ENCODE results near the gene RETN.
A peak's percentile ranks its signal among the peaks of the same experiment; 100 is the strongest.

Gene RETN, protein sequence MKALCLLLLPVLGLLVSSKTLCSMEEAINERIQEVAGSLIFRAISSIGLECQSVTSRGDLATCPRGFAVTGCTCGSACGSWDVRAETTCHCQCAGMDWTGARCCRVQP

DNA sequence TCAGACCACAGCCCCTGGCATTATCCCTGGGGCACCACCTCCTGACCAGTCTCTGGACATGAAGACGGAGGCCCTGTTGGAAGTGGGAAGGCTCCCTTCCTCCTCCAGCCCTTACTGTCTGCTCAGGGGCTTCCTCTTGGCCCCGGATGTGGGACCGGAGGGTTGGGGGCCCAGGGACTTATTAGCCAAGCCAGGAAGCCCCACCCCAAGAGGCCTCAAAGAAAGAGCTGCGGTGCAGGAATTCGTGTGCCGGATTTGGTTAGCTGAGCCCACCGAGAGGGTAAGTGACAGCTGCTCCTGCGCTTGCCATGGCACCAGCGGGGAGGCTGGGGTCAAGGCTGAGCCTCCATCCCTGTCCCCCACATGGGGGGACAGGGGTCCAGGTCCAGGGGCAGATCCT is at the start of gene RETN:
Gene RETN, plus strand, starts transcription at position 208 of the 400 bp plus-strand sequence. CDS start 278 bp downstream, outside the sequence.
- no peak for DNase-seq

DNA sequence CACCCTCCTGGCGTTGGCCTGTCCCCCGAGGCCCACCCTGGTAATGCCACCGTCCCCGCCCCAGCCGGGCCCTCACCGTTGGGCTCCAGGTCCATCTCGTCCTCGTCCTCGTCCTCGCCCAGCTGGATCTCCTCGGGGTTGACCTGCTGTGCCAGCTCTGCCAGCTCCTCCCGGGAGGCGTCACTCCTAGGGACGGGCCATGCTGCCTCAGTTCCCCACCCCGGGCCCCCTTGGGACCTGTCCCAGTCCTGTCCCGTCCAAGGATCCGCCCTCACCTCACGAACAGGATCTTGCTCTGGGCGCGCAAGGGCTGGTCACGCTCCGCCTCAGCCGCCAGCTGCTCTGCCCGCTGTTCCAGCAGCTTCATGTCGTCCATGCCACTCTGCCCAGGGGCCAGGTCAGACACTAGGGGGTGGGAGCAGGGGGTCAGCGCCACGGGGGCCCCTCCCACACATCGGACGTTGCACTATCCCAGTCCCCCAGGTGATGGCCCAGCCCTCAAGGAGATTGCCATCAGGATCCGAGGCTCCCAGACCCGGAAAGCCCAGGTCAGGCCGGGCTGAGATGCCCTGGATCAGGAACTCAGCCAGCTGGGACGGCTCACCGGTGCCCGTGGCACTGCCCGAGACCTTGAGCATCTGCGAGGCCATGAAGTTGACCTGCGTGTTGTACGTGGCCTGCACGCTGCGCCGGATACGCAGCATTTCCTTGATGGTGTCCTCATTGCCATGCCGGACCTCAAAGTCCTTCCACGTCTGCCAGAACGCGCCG is 49.0 kb upstream of the RETN start:
- DNase-seq = no peak

DNA sequence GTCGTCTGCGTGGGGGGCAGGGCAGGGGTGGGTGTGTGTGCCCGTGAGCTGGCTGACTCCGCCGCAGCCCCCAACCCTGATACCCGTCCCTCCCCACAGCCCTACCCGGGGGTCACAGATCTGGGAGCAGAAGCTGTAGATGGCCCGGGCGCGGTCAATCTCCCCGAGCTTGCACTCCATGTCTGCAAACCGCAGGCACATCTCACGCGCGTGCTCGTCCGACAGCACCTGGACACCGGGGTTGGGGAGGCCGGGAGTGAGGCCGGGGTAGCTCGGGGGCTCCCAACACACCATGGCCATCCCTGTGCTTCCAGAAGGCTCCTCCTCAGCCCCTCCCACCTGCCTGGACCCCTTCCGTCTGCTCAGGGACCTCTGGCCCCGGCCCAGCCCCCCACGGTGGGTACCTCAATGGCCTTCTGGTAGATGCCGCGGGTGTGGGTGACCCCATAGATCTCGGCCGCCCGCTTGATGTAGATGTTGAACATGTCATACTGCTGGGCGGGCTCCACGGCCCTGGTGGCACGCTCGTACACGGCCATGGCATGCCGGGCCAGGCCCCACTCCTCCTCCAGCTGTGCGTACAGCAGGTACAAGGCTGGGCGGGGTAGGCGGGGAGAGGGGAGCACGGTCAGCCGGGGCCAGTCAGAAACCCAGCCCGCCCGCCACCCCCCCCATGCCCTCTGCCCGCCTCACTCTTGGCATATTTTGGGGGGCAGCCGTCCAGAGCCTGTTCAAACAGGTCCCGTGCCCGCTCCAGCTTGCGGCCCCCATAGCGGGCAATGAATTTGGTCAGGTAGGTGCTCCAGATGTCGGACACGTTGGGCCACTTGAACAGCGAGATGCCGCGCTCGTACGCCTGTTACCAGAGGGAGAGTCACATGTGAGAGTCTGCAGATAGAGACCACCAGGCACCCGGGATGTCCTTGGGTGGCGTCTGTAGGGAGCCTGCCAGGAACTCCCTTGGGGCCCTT is 48.1 kb upstream of the RETN start:
- DNase-seq = no peak

DNA sequence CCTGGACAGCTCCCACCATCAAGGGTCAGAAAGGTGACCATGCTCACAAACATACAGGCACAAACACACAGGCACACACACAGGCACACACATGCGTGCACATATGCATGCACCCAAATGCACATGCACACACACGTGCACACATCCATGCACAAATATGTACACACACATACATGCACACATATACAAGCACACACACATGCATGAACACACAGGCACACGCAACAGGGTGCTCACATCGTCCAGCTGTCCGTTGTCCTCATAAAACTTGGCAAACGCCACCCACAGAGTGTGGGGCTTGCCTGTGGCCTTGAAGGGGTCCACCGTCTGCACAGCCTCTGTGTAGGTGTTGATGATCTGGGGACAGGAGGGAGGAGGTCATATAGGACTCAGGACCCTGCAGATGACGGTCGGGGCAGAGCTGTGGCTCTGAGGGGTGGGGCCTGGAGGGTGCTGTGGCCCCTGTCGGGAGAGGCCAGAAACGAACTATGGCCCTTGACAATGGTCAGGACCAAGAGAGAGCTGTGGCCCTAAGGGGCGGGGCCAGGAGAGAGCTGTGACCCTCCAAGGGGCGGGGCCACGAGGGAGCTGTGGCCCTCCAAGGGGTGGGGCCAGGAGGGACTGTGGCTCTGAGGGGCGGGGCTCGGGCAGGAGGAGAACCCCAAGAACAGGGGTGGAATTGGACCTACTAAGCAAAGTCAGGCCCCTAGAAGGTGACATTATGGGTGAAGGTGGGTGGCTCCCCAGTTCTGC is 45.7 kb upstream of the RETN start:
- no peak for DNase-seq

DNA sequence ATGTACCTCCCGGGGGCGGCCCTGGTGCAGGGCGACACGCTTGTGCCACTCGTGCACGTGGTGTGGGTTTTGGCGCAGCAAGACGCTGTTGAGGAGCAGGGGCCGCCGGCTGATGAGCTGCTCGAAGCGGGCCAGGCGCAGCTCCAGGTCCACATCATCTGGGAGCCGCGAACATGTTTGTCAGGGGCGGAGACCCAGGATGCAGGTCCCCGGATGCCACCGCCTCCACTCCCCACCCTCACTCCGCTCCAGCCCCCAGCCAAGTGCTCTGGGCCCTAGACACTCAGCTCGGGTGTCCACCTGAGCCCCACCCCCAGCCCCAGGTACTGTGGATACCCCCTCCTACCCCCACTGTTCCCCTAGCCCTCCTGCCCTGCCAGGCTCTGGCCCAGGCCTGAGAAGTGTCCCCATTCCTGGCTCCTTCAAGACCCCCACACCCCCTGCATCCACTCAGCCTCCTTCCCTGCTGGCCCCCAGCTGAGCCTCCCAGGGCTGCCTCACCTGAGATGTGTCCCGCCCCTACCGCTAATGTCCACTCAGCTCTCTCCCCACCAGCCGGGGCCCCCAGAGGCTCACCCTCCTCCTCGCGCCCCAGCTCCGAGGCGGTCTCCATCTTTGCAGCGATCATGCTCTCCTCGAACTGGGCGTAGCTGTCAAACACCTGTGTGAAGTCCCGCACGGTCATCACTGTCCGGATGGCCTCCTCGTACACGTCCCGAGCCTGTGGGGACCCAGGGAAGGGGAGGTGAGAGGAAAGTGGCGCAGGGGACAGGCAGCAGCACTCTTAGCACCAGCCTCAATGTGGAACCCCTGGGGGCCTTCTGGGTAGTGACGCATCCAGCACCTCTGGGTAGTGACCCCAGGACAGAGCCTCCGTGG is 44.9 kb upstream of the RETN start:
- no peak for DNase-seq

DNA sequence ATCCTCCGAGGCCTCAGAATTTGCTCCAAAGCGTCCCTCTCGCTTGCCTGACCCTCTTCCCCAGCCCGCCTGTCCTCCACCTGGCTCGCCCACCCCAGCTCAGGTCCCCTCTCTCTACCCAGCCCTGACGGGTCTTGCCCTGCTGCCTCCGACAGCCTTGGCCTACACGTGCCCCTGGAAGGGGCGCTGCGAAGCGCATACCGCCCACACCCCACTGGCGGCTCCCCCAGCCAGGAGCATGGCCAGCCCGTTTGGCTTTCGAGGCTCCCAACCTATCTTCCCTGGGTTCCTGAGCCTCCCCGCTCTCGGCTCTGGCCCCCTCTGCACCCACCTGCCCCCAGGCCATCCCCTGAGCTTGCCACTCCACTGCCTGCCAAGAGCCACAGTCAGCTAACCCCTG is 44.0 kb upstream of the RETN start:
- DNase-seq = no peak

DNA sequence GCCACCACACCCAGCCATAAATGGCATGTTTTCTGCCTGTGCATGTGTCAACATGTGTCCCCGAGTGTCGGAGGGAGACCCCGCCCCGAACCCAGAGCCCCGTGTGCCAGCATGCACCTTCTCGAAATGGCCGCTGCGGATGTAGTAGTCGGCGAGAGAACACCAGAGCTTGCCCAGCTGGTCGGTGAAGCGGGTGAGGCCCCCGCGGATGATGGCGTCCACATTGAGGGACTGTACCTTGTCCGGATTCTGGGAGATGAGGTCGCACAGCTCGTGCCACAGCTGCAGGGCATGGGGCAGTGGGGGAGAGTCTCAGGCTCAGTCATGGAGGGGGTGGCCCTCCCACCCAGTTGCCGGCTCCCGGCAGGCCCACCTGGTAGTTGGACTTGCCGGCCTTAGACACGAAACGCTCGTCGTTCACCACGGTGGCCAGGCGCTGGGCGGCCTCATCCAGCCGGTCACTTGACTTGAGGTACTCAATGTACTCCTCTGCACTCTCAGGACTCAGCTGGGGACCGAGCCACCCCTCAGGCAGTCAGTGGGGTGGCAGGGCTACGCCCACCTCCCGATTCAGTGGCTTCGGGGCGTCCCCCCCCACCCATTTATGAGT is 43.0 kb upstream of the RETN start:
- DNase-seq = no peak

DNA sequence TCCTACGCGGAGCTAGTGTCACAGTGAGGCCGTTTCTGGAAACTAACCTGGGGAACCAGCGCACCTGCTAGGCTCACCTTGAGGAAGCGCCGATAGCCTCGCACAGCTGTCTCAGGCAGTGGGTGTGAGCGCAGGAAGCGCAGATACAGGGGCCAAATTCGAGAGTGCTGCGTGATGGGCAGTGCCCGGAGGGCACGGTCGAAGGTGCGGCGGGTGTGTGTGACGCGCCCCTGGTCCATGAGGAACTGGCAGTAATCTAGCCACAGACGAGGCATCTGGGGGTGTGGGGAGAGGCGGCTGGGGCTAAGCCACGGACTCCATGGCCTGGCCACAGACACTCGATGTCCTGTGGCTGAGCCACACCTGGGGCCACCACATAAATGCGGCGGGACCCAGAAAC is 41.7 kb upstream of the RETN start:
- DNase-seq = no peak

DNA sequence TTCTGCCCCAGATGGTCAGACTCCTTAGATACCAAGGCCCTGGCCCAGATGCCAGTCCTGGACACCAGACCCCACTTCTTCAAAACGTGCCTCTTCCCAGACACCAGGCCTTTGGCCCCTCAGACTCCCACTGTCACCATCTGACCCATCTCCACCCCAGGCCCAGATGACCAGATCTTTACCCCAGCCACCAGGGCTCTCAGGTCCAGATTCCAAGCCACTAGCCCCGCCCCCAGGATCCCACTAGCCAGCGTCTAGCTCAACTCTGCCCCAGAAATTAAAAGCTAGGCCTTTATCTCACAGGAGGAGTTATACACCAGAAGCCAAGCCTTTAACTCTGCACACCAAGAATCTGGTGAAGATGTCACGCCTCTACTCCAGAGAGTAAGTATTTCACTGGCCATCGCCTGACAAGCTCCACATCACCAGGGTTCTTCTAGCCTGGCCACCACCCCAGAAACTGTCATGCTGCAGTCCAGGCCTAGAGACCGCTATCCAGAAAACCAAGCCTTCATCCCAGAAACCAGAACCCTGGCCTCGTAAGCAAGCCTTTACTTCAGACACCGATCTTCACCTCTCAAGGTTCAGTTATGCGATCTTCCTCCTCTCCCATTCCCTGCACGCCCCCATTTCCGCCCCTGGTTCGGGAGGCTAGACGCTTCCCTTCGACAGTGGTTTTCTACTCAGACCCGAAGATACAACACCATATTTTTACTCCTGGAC is 40.1 kb upstream of the RETN start:
- no peak for DNase-seq

DNA sequence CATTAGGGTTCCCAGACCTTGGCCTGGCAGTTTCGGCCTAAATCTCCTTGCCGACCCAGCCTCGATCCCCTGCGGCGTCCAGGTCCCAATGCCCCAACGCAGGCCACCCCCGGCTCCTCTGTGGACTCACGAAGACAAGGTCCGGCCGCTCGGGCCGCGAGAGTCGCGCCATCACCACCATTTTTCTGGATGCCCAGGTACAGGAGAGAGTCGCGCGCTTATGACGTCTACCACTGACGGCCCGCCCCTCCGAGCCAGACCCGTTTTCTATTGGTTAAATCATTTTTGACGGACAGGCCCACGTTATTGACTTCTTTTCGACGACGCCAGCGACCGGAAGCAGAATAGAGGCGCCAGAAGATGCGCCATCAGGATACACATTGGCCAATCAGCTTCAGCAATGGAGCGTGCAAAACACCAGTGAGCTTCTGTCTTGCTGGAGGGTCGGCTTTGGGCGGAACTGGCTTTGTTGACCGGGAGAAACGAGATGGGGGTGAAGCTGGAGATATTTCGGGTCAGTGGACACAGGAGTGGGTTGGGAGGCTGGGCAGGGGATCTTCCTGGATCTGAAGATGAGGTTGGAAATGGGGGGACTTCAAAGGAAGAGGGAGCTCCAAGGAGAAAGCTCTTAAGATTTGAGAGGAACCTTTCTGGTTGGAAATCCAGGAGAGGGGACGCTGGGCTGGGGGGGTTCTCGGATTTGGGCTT is 39.3 kb upstream of the RETN start, which contains the start of the genes PET100 and XAB2:
Gene PET100, plus strand, starts transcription at position 447 of the 708 bp plus-strand sequence. Its CDS starts 41 bp downstream, at position 488.
Gene XAB2, minus strand, starts transcription at position 199 of the 708 bp plus-strand sequence. Its CDS starts 18 bp downstream, at position 181.
- peak; percentile 93 for DNase-seq

DNA sequence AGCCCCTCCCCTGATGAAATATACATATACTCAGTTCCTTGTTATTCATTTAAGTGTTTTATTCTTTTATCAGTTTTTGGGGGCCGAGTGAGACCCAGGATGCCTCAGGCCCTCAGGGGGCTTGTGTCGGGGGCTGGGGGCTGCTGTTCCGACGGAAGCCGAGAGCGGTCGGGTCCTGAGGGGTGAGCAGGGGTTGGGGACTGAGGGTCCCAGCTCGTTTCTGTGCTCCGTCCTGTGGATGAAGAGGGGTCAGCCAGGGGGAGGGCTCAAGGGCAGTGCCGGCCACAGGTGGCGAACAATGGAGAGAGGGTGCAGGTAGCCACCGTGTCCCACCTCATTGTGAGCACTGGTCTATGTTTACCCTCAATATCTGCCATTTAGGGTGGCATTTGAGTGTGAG is 37.3 kb upstream of the RETN start:
- DNase-seq = no peak

DNA sequence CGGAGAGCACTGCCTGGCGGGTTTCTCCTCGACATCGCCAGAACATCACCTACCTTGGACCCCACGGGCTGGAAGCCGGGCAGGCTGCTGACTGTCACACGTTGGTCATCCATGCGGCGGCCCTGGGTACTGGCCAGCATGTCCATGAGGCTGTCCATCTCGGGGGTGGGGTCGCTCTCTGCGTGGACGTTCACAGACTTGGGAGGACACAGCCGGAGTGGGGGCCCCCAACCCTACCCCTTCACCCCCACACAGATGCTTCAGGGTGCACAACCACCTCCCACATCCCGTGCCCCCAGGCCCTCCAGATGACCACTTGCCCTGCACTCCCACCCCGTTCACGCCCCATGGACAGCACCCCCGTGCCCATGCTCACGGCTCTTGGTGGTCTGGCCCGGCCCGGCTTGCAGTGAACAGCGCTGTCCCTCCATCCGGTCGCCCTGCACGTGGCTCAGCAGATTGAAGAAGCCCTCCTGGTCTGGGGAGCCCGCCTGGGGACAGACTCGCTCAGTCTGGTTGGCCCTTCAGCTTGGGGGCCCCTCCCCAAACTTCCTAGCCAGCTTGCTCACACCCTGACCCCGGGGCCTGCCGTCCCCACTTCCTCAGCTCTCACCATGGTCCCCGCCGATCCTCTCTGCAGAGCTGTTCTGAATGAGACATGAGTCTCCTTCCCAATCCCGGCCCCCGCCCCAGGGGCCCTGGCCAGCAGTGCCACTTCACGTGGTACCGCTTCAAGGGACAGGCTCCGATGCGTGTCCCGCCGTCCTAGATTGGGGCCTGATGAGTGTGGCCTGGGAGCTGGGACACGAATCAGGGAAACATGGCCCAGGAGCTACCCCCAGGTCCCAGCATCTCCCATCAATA is 36.3 kb upstream of the RETN start:
- no peak for DNase-seq

DNA sequence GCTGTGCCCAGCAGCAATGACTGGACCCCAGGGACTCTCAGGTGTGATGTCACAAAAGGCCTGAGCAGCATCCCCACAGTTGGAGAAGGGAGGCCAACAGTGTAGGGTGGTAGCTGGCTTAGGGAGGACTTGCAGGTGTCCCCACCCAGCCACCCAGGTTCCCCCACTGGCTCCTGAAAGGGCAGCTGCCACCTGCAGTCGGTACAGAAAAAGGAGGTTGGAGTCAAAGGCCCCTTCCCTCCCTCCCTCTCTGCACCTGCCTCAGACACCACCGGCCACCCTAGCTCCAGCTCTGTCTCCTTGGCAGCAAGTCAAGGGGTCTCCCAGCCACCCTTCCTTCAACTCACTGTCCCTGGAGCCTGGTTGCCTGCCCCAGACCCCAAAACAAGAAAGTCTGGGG is 35.2 kb upstream of the RETN start, which contains the start of gene PCP2:
Gene PCP2, minus strand, starts transcription at position 22 of the 400 bp plus-strand sequence. CDS start 262 bp downstream, outside the sequence.
- no peak for DNase-seq

DNA sequence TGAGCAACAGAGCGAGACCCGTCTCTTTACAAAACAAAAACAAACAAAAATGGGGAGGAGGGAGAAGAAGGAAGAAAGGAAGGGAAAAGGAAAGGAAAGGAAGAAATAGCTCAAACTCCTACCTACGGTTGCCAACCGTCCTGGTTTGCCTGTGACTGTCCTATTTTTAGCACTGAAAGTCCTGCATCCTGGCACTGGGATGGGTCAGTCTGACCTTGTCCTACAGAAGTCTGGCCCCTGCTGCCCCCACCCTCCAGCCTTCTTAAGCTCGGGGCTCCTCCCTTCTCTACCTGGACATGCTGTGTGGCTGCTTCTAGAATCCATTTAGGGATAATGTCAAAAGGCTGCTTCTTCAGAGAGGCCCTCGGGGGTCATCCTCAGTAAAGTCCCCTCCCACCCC is 33.2 kb upstream of the RETN start:
- DNase-seq = no peak

DNA sequence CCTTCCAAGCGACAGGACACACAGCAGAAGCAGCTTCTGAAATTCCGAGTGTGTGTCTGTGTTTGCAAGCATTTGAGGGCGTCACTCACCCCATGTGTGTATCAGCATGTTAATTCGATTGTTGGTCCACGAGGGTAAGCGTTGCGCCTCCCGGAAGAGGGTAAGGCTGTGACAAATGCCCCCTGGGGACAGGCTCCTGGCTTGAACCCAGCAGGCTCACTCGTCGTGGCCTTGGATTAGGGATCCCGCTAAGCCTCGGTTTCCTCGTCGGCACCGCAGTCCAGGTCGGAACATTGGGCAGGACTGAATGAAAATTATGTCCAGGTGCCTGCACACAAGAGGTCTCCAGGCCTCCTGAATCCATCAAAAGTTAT is 32.5 kb upstream of the RETN start:
- DNase-seq = no peak

DNA sequence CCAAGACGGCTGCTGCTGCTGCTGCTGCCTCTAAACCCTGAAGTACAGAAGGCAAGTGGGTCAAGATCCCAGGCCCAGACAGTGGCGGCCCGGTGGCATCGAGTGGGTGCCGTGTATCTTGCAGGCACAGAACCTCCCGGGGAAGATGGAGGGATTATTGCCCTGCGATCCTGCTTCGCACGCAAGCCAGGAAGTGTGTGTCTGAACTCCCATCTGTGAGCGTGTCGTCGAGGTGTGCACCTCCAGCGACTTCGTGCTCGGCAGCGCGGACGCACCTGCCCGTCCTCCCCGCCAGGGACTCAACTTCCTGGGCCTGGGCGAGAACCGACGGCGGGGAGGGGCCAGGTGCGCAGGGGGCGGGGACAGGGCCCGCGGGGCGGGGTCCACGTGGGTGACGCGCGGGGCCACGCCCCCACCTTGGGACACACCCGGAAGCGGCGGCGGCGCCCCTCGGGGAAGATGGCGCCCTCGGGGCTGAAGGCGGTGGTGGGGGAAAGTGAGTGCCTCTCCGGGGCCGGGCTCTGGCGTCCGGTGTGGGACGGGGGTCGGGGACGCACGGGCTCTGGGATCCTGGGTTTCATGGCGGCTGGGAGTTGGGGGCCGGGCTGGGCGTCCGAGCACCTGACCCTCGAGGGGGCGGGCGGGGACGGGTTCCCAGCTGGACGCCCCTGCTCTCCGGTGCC is 32.0 kb upstream of the RETN start, which contains the start of gene STXBP2:
Gene STXBP2, plus strand, starts transcription at position 420 of the 683 bp plus-strand sequence. Its CDS starts 40 bp downstream, at position 460.
- peak; percentile 47 for DNase-seq

DNA sequence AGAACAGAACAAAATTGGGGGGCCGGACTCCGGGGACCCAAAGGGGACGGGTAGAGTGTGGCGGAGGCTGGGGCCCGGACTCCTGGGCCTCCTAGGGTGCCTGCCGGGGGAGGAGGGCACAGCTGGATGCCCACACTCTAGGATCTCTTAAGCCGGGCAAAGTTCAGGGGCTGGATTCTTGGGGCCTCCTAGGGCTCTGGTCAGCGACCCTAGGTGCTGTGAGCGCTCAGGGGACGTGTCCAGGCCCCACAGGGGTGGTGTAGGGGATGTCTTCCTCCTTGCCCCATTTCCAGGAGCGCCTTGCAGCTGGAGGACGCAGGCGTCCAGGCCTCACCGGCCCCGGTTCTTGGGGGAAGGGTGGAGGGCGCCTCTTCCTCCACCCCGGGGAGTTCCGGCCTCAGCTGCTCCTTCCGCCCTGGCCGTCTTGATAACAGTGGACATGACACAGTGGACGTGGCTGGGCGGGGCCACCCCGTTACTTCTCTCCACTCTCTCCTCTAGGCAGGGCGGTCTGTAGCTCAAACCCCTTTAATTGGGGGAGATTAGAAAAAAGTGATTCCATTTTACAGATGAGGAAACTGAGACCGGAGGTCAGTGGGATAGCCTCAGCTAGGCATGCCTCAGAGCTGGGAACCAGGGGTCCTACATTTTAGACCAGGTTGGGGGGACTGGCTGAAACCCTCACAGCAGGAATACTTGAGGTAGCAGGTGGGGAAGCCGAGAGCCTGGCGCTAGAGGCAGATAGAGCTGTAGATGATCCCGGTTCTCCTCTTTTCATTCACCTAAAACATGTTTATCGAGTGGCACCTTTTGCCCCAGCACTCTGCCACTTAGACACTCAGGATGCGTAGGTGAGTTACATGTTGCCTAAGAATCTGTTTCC is 31.2 kb upstream of the RETN start:
- no peak for DNase-seq
